NT2/D1 (cell line): Measurements from ENCODE around the gene MCM6.

Experiments used
- SUZ12 ChIP-seq: IDR thresholded peaks from 2 replicates; pipeline ENCODE4 v1.6.1; 2011; ENCODE audit not compliant: insufficient read length, insufficient read depth; ENCODE audit errors: extremely low read depth
- YY1 ChIP-seq: IDR thresholded peaks from 2 replicates; pipeline ENCODE4 v1.6.1; 2011; ENCODE audit not compliant: insufficient read length, insufficient read depth
- ZNF274 ChIP-seq: IDR thresholded peaks from 2 replicates; pipeline ENCODE4 v1.6.1; 2011; ENCODE audit warnings: mild to moderate bottlenecking, low read depth, low read length

DNA sequence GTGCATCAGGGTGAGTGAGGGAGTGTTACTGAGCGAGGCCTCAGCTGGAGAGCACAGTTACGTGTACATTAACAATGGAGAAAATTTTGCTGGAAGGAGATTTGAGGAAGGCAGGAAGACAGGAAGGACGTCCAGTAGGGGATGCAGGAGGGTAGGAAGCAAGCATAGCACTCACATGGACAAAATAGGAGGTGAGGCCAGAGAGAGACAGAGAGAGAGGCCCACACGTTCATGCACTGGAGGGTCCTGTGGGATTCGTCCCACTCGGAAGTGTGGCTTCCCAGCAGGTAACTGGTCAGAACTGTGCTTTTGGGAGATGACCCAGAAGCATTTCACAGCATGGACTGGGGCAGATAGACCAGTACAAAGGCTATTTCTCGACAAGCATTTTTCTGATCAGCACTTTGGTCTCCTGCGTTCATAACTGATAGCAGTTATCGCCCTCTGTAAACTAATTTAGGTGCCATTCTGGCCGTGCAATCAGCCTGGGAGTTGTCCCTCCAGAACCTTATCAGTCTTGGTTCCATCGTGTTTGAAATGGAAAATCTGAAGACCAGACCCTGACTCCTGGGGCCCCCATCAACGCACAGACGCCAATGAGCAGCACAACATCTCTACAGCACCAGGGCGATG, 44.9 kb downstream of the MCM6 start:
- TF ChIP-seq YY1 (no peak), ZNF274 (no peak), SUZ12 (no peak)
